MM.1S (cell line): ENCODE measurements around the gene THAP12.

ENCODE experiments used
- CTCF ChIP-seq: fragments of 300-600 bp; sonication (generic); IDR thresholded peaks from 2 replicates; pipeline ENCODE4 v1.5.1; 2016; ENCODE audit warnings: antibody characterized with exemption, low read length, mixed read lengths
- EZH2 ChIP-seq: fragments of 300-600 bp; sonication (generic); optimal IDR thresholded peaks from 2 replicates; pipeline ENCODE3; 2017; ENCODE audit warnings: low read depth, mild to moderate bottlenecking, antibody characterized with exemption, low read length, mixed read lengths
- EZH2phosphoT487 ChIP-seq: fragments of 300-600 bp; sonication (generic); IDR thresholded peaks from 2 replicates; pipeline ENCODE4 v1.6.1; 2018; ENCODE audit warnings: antibody characterized with exemption, low read length

- TF ChIP-seq EZH2phosphoT487 (no peak), CTCF (no peak), EZH2 (no peak)
Measured at GRCh38 chr11:76307978-76308747, 72.8 kb downstream of the THAP12 start.
